Trophoblast cell (in vitro differentiated cells and primary cell): ENCODE results near the gene ARTN.
A peak's percentile ranks its signal among the peaks of the same experiment; 100 is the strongest.

Source experiments
- DNase-seq, 2 donors: peaks; one replicate each; pipeline ENCODE4 v3.0.0-alpha.2; 2016
- H2AFZ ChIP-seq: 2 replicates; pipeline ENCODE4 v1.6.1; 2013; ENCODE audit warnings: low read length, moderate library complexity, mild to moderate bottlenecking; ENCODE audit not compliant: insufficient read depth, poor library complexity
- H2AK5ac ChIP-seq: 2 replicates; pipeline ENCODE4 v1.6.1; 2013; ENCODE audit warnings: mild to moderate bottlenecking, low read length
- H2BK120ac ChIP-seq: 2 replicates; pipeline ENCODE4 v1.6.1; 2013; ENCODE audit warnings: low read length, mild to moderate bottlenecking, moderate library complexity; ENCODE audit not compliant: insufficient read depth, poor library complexity
- H2BK12ac ChIP-seq: 2 replicates; pipeline ENCODE4 v1.6.1; 2013; ENCODE audit warnings: mild to moderate bottlenecking, low read length, moderate library complexity
- H2BK5ac ChIP-seq: 2 replicates; pipeline ENCODE4 v1.6.1; 2013; ENCODE audit warnings: low read length, low read depth, moderate library complexity, mild to moderate bottlenecking; ENCODE audit not compliant: poor library complexity
- H3K14ac ChIP-seq: 2 replicates; pipeline ENCODE4 v1.6.1; 2013; ENCODE audit warnings: mild to moderate bottlenecking, low read length
- H3K18ac ChIP-seq: 2 replicates; pipeline ENCODE4 v1.6.1; 2013; ENCODE audit warnings: mild to moderate bottlenecking, low read length
- H3K23ac ChIP-seq: 2 replicates; pipeline ENCODE4 v1.6.1; 2013; ENCODE audit warnings: low read length
- H3K27ac ChIP-seq: 2 replicates; pipeline ENCODE4 v1.5.1; 2013; ENCODE audit warnings: low read depth, mild to moderate bottlenecking, inconsistent platforms, low read length, moderate library complexity
- H3K27me3 ChIP-seq: 2 replicates; pipeline ENCODE4 v1.6.1; 2013; ENCODE audit warnings: inconsistent platforms, mild to moderate bottlenecking, low read length, moderate library complexity; ENCODE audit not compliant: insufficient read depth
- H3K36me3 ChIP-seq, 2 experiments: 1 replicate in 1 of 2; 2 replicates in 1 of 2; pipeline ENCODE4 v1.6.1; 2013; ENCODE audit warnings: low read length in 2 of 2, mild to moderate bottlenecking in 2 of 2, moderate library complexity in 1 of 2; ENCODE audit not compliant: insufficient read depth in 2 of 2, control insufficient read depth in 1 of 2
- H3K4ac ChIP-seq: 2 replicates; pipeline ENCODE4 v1.6.1; 2013; ENCODE audit warnings: low read depth, mild to moderate bottlenecking, low read length, moderate library complexity
- H3K4me1 ChIP-seq, 2 experiments: 1 replicate in 1 of 2; 2 replicates in 1 of 2; pipeline ENCODE4 v1.6.1; 2013; ENCODE audit warnings: low read length in 2 of 2, mild to moderate bottlenecking in 2 of 2, moderate library complexity in 1 of 2; ENCODE audit not compliant: insufficient read depth in 2 of 2, control insufficient read depth in 1 of 2
- H3K4me2 ChIP-seq: 2 replicates; pipeline ENCODE4 v1.6.1; 2013; ENCODE audit warnings: inconsistent platforms, mild to moderate bottlenecking, low read length, moderate library complexity
- H3K4me3 ChIP-seq: 2 replicates; pipeline ENCODE4 v1.5.1; 2013; ENCODE audit warnings: mild to moderate bottlenecking, low read depth, low read length, inconsistent platforms
- H3K79me1 ChIP-seq: one replicate; pipeline ENCODE4 v1.6.1; 2013; ENCODE audit warnings: low read length
- H3K79me2 ChIP-seq: 2 replicates; pipeline ENCODE4 v1.6.1; 2013; ENCODE audit warnings: low read length, mild to moderate bottlenecking; ENCODE audit not compliant: control insufficient read depth, insufficient read depth, poor library complexity
- H3K9ac ChIP-seq: 2 replicates; pipeline ENCODE4 v1.6.1; 2013; ENCODE audit warnings: mild to moderate bottlenecking, low read length
- H3K9me3 ChIP-seq: 2 replicates; pipeline ENCODE4 v1.6.1; 2013; ENCODE audit warnings: low read depth, mild to moderate bottlenecking, control low read depth, inconsistent platforms, low read length; ENCODE audit not compliant: insufficient read depth
- H4K12ac ChIP-seq: 2 replicates; pipeline ENCODE4 v1.6.1; 2013; ENCODE audit warnings: low read depth, mild to moderate bottlenecking, low read length, moderate library complexity
- H4K8ac ChIP-seq: 2 replicates; pipeline ENCODE4 v1.6.1; 2013; ENCODE audit warnings: low read depth, mild to moderate bottlenecking, low read length, moderate library complexity
- H4K91ac ChIP-seq: one replicate; pipeline ENCODE4 v1.6.1; 2013; ENCODE audit warnings: low read depth, mild to moderate bottlenecking, low read length, moderate library complexity
- WGBS: extraction: QIAGEN DNeasy Blood & Tissue Kit; methylation state at CpG from one replicate; pipeline ENCODE4 v1.1.7; 2013; ENCODE audit warnings: missing lambda C conversion rate; ENCODE audit not compliant: insufficient read length, insufficient coverage; ENCODE audit errors: extremely low coverage; 5-methylcytosine and 5-hydroxymethylcytosine counted together

Gene ARTN

DNA sequence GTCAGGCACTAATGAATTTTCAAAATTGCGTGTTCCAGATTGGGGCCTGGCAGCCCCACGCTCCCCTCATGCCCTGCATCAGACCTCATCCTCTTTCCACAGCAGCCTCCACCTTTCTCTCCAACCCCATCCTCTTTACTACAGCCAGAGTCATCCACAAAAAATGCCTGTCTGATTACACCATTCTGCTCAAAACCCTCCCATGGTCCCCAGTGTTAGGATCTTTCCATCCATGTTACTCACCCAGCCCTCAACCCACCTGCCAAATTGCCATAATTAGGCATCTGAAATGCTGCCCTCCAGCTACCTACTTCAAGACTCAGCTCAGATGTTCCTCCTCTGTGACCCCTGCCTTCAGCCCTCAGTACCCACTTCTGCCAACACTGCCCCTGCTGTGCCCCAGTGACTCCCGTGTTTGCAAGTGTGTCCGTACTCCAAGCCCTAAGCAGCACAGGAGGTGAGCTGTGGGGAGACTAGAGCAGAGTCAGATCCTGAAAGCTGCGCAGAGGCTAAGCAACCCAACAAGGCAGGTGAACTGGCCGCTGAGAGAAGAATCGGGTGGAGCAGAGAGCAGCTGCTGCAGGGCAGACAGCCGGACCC lies 715 bp upstream of the ARTN start:
- no peak overlapping the region for H2BK5ac ChIP-seq
- no CpG with 5 or more reads among the region's 8 CpGs for WGBS
- no peaks in the 10 kb centered on the region for H3K9me3 ChIP-seq
- no peak overlapping the region for H3K4me3 ChIP-seq
- no peak overlapping the region for H2BK120ac ChIP-seq
- H3K27me3 ChIP-seq, result no peaks in the 10 kb centered on the region
- no peak overlapping the region for H2BK12ac ChIP-seq
- no peak overlapping the region for H3K9ac ChIP-seq
- H2AK5ac ChIP-seq, result no peak overlapping the region
- H3K27ac ChIP-seq, result no peak overlapping the region
- no peak overlapping the region for H4K91ac ChIP-seq
- no peak overlapping the region for H4K8ac ChIP-seq
- no peak overlapping the region for H2AFZ ChIP-seq
- DNase-seq, result peak; percentile 36 to 64
- H3K4me1 ChIP-seq, result peaks cover 26 to 29% of the 10 kb centered on the region in 2 experiments
- H3K4ac ChIP-seq, result no peak overlapping the region
- no peak overlapping the region for H3K18ac ChIP-seq
- H3K14ac ChIP-seq, result no peak overlapping the region
- peak overlapping the region; percentile 14 for H3K23ac ChIP-seq
- no peaks in the 10 kb centered on the region for H3K79me1 ChIP-seq
- H4K12ac ChIP-seq, result no peak overlapping the region
- no peaks in the 10 kb centered on the region for H3K36me3 ChIP-seq
- peak overlapping the region; percentile 68 for H3K4me2 ChIP-seq
- no peaks in the 10 kb centered on the region for H3K79me2 ChIP-seq

DNA sequence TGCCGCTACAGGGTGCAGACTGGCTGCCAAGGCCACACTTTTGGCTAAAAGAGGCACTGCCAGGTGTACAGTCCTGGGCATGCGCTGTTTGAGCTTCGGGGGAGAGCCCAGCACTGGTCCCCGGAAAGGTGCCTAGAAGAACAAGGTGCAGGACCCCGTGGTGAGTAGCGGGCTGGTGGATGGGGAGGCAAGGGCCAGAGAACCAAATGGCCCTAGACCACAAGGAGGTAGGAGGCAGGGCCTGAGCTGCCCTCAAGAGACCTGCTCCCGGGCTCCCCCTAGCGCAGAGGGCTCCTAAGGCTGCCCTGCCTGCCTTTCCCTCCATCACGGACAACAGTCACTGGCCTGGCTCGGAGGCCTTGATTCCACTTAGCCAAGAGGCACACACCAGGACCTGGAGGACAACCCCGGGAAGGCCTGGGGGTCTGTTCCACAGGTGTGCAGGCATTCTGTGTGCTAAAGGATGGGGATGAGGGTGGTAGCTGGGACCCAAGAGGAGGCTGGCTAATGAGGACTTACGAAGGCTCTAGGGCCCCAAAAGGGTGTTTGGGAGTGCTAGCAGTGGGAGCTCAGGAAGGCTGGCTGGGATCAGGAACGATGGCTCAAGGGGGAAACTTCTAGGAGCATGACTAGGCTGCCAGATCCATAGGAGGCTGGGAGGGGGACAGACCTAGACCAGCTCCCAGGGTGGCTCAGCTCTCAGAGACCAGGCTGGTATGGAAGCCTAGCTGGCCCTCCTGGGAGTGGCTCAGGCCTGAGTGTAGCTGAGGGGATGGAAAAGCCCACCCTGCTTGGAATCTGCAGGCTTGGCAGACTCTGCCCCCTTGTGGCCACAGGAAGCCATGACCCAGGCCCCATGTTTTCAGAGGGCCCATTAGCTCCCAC lies 742 bp downstream of the ARTN start:
- H3K36me3 ChIP-seq, result no peaks in the 10 kb centered on the region
- no peak overlapping the region for H2BK5ac ChIP-seq
- H4K12ac ChIP-seq, result no peak overlapping the region
- H4K91ac ChIP-seq, result no peak overlapping the region
- no peaks in the 10 kb centered on the region for H3K9me3 ChIP-seq
- H2BK12ac ChIP-seq, result peak overlapping the region; percentile 2
- H3K4me1 ChIP-seq, result peaks cover 26 to 29% of the 10 kb centered on the region in 2 experiments
- no peak overlapping the region for H2BK120ac ChIP-seq
- H3K79me2 ChIP-seq, result no peaks in the 10 kb centered on the region
- no peak overlapping the region for H3K4ac ChIP-seq
- H2AK5ac ChIP-seq, result no peak overlapping the region
- no peak overlapping the region for H3K23ac ChIP-seq
- no peaks in the 10 kb centered on the region for H3K27me3 ChIP-seq
- no peak overlapping the region for H3K4me2 ChIP-seq
- H3K14ac ChIP-seq, result no peak overlapping the region
- H3K4me3 ChIP-seq, result no peak overlapping the region
- WGBS, result no CpG with 5 or more reads among the region's 13 CpGs
- no peak overlapping the region for H4K8ac ChIP-seq
- H2AFZ ChIP-seq, result no peak overlapping the region
- no peak overlapping the region for H3K9ac ChIP-seq
- H3K27ac ChIP-seq, result no peak overlapping the region
- H3K18ac ChIP-seq, result peak overlapping the region; percentile 22
- DNase-seq, result peak; percentile 71 to 83
- H3K79me1 ChIP-seq, result no peaks in the 10 kb centered on the region

GRCh38 chr1:43934986-43935324 lies 1.4 kb downstream of the ARTN start:
- Histone ChIP-seq H3K23ac (no peak overlapping the region), H2AK5ac (no peak overlapping the region), H2BK5ac (no peak overlapping the region), H3K4me1 (peaks cover 21 to 25% of the 10 kb centered on the region in 2 experiments), H3K36me3 (no peaks in the 10 kb centered on the region), H3K18ac (no peak overlapping the region), H3K14ac (no peak overlapping the region), H4K91ac (no peak overlapping the region), H3K4ac (no peak overlapping the region), H2AFZ (no peak overlapping the region), H3K9me3 (no peaks in the 10 kb centered on the region), H3K9ac (no peak overlapping the region), H2BK12ac (no peak overlapping the region), H4K8ac (no peak overlapping the region), H4K12ac (no peak overlapping the region), H3K27ac (no peak overlapping the region), H3K79me1 (no peaks in the 10 kb centered on the region), H3K27me3 (no peaks in the 10 kb centered on the region), H3K4me2 (no peak overlapping the region), H2BK120ac (no peak overlapping the region), H3K79me2 (no peaks in the 10 kb centered on the region), H3K4me3 (no peak overlapping the region)
- no CpG with 5 or more reads among the region's 5 CpGs for WGBS
- no peak for DNase-seq

- no CpG with 5 or more reads among the region's 48 CpGs for WGBS
- Histone ChIP-seq H2BK5ac (no peak overlapping the region), H3K27me3 (no peaks in the 10 kb centered on the region), H2AK5ac (no peak overlapping the region), H2BK120ac (no peak overlapping the region), H3K36me3 (no peaks in the 10 kb centered on the region), H3K4me3 (peak overlapping the region; percentile 46), H3K9ac (no peak overlapping the region), H3K4me2 (peak overlapping the region; percentile 74), H3K79me2 (no peaks in the 10 kb centered on the region), H2AFZ (no peak overlapping the region), H4K12ac (no peak overlapping the region), H3K4me1 (peaks cover 18% of the 10 kb centered on the region in 2 experiments), H3K18ac (peak overlapping the region; percentile 40), H4K91ac (no peak overlapping the region), H2BK12ac (no peak overlapping the region), H3K27ac (no peak overlapping the region), H3K4ac (no peak overlapping the region), H4K8ac (no peak overlapping the region), H3K9me3 (no peaks in the 10 kb centered on the region), H3K23ac (no peak overlapping the region), H3K14ac (no peak overlapping the region), H3K79me1 (no peaks in the 10 kb centered on the region)
- no peak for DNase-seq
Measured at GRCh38 chr1:43935711-43936427, 2.3 kb downstream of the ARTN start.
